ENCODE measurements around the gene ARL8A.
"Not testable (repeated sequence)": the region's sequence is repeated elsewhere in the genome, so short reads cannot be mapped to it uniquely, and the experiment has no call there.

The ARL8A gene

GRCh38 chr1:202129453-202130296 is 14.9 kb downstream of the ARL8A start:
- intact Hi-C loops (cut with DNase I) = loop anchor here (5.0 kb wide), 1 partner anchor 242 kb away; the partner anchor contains the start of gene SHISA4
- peak in 35 of 42 donors; percentile 18 to 88 (median 65) for DNase-seq

- intact Hi-C loops (cut with DNase I) = no loop called here
- DNase-seq = peak in 1 of 42 donors; percentile 50
These were observed 16.5 kb downstream of the ARL8A start for GRCh38 chr1:202127836-202128622.

DNA sequence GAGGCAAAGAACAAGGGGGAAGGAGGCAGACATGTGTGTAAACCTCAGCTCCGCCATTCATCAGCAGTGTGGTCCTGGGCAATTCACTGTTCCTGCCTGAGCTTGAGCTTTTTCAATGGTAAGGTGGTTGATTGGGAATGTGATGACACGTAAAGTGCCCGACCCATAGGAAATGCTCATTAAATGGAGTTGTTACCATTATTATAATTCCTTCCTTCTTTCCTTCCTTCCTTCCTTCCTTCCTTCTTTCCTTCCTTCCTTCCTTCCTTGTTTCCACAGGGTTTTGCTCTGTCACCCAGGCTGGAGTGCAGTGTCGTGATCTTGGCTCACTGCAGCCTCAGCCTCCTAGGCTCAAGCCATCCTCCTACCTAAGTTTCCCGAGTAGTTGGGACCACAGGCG is 17.5 kb downstream of the ARL8A start:
- intact Hi-C loops (cut with DNase I) = no loop called here
- DNase-seq = no peak

DNA sequence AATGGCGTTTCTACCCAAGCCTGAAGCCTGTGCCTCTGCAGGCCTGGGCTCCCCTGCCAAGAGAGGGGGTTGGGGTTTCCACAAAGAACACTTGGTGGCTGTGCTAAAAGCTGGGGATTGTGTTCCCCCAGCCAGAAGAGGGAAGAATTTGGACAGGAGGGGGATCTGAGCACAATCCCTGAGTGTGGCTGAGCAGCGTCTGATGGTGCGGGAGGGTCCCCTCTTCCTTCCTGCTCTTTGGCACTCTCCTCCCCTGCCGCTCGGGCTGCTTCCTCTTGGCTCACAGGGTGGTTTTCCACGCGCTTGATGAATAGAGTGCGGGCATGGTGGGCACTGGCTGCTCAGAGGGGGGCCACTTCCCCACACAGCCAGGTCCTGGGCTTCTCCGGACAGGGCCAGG is 18.1 kb downstream of the ARL8A start:
- intact Hi-C loops (cut with DNase I) = no loop called here
- peak in 37 of 42 donors; percentile 32 to 86 (median 65) for DNase-seq

DNA sequence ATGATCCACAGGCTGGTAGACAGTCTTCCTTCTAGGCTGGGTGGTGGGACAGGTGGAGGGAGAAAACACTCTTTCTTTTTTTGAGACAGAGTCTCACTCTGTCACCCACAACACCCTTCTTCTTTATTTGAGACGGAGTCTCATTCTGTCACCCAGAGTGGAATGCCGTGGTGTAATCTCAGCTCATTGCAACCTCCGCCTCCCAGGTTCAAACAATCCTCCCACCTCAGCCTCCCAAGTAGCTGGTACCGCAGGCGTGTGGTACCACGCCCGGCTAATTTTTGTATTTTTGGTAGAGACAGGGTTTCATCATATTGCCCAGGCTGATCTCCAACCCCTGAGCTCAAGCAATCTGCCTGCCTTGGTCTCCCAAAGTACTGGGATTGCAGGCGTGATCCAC is 18.9 kb downstream of the ARL8A start:
- intact Hi-C loops (cut with DNase I) = no loop called here
- DNase-seq = peak in 4 of 42 donors; percentile 48 to 63 (median 54)

GRCh38 chr1:202124142-202124541 is 20.4 kb downstream of the ARL8A start:
- intact Hi-C loops (cut with DNase I) = no loop called here

GRCh38 chr1:202123336-202123813 is 21.2 kb downstream of the ARL8A start:
- intact Hi-C loops (cut with DNase I) = no loop called here

More at GRCh38 chr1:202124142-202124541, 20.4 kb downstream of the ARL8A start:
- DNase-seq = peak in 2 of 42 donors; percentile 32 to 58

GRCh38 chr1:202122639-202123335 is 21.8 kb downstream of the ARL8A start, which contains the start of gene GPR37L1:
TSS of gene GPR37L1 (plus strand) at chr1:202122917. CDS start at chr1:202122964, 47 bp downstream.
- DNase-seq = peak; percentile 79 to 95 (median 90)
- intact Hi-C loops (cut with DNase I) = no loop called here

More at GRCh38 chr1:202123336-202123813, 21.2 kb downstream of the ARL8A start:
- DNase-seq = peak in 1 of 42 donors; percentile 51

GRCh38 chr1:202121006-202121405 is 23.5 kb downstream of the ARL8A start:
- intact Hi-C loops (cut with DNase I) = no loop called here
- peak in 6 of 42 donors; percentile 36 to 73 (median 60) for DNase-seq

DNA sequence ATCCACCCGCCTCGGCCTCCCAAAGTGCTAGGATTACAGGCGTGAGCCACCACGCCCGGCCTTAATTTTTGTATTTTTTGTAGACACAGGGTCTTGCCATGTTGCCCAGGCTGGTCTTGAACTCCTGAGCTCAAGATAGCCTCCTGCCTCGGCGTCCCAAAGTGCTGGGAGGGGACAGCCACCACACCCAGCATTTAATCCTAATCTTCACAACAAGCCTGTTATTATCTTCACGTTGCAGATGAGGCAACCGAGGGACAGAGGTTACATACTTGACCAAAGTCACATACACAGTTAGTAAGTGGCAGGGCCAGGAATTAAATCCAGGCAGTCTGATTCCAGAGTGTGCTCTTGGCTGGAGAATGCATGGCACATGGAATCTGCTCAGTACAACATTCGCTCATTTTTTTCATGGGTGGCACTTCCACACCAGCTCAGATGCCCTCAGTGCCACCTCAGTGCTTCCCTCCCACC is 26.6 kb downstream of the ARL8A start:
- intact Hi-C loops (cut with DNase I) = loop anchor here (5.0 kb wide), 1 partner anchor 111 kb away; no protein-coding TSS in a partner anchor
- DNase-seq = no peak

- DNase-seq = no peak
- intact Hi-C loops (cut with DNase I) = loop anchor here (5.0 kb wide), 1 partner anchor 109 kb away; no protein-coding TSS in a partner anchor
These were observed 28.2 kb downstream of the ARL8A start for GRCh38 chr1:202116287-202116686.

- intact Hi-C loops (cut with DNase I) = no loop called here
- DNase-seq = no peak
These were observed 30.7 kb downstream of the ARL8A start for GRCh38 chr1:202113690-202114300.

DNA sequence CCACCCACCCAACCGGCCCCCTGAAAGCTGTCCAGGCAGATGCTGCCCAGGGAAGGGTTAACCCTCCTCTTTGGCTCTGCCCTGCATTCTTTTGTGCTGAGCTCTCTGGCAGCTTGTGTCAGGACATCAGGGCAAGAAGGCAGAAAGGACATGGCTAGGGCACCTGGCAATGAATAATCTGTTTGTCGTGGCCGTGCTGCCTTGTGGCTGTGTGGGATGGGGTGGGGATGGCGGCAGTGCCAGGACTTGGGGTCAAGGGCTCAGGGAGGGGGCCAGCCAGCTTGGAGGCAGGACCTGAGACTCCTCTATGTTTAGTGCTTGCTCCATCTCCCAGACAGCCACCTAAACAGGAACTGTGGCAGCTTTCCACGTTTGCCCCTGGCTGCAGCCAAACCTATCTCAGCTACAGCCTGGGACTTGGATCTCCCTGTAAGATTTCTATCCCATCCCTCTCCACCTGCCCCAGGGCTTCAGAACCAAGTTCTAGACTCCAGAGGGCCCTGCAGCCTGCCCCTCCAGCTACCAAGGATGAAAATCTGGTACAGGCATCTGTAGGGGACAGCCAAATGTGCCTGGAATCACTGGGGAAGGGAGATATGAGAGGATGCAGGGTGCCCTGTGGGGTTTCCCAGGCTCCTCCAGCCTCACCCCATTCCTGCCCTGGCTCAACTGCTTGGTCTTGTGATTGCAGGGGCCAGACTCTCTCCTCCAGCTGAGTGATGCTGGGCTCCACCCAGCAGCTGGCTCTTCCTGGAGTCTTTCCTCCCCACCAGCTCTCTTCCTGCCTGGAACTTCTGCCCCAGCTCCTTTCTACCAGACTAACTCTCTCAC is 31.5 kb downstream of the ARL8A start:
- intact Hi-C loops (cut with DNase I) = no loop called here
- peak in 1 of 42 donors; percentile 54 for DNase-seq

DNA sequence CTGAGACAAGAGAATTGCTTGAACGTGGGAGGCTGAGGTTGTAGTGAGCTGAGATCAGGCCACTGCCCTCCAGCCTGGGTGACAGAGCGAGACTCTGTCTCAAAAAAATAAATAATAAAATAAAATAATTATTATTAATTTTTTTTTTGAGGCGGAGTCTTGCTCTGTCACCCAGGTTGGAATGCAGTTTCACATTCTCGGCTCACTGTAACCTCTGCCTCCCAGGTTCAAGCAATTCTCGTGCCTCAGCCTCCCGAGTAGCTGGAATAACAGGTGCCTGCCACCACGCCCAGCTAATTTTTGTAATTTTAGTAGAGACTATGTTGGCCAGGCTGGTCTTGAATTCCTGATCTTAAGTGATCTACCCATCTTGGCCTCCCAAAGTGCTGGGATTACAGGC is 32.9 kb downstream of the ARL8A start:
- DNase-seq; intact Hi-C loops (cut with DNase I): not testable (repeated sequence)

DNA sequence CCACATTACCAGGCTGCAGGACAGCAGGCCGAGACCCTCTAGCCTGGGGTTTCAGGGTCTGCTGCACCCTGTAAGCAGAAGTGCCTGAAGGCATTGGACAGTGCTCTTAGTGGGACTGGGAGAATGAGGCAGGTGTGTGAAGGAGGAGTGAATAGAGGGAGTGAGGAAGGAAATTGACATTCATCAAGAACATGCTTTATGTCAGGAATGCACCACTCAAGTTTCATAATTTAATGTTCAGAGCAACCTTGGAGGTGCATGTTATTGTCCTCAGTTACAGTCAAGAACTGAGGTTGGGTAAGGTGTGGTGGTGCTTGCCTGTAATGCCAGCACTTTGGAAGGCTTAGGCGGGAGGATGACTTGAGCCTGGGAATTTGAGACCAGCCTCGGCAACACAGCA is 33.6 kb downstream of the ARL8A start:
- intact Hi-C loops (cut with DNase I) = no loop called here
- no peak for DNase-seq

- no peak for DNase-seq
- intact Hi-C loops (cut with DNase I) = no loop called here
These were observed 36.5 kb downstream of the ARL8A start for GRCh38 chr1:202107801-202108731.
